ENCODE data around the gene LTBP4.

DNA sequence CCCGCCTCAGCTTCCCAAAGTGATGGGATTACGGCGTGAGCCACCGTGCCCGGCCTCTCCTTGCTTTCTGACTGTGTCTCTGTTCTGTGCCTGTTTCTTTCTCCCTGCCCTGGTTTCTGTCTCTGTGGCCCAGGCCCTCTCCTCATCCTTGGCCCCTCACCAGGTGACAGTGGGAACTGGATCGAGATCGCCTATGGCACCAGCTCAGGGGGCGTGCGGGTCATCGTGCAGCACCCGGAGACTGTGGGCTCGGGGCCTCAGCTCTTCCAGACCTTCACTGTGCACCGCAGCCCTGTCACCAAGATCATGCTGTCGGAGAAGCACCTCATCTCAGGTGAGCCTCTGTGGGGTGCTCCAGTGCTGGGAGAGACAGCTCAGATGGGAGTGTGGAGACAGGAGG lies 14.6 kb upstream of the LTBP4 start:
- no peak for TF ChIP-seq POLR2A (IDR thresholded peaks at IDR 0.05)
- no peak for TF ChIP-seq EP300 (IDR thresholded peaks at IDR 0.05)
- TF ChIP-seq, protein P1, sequence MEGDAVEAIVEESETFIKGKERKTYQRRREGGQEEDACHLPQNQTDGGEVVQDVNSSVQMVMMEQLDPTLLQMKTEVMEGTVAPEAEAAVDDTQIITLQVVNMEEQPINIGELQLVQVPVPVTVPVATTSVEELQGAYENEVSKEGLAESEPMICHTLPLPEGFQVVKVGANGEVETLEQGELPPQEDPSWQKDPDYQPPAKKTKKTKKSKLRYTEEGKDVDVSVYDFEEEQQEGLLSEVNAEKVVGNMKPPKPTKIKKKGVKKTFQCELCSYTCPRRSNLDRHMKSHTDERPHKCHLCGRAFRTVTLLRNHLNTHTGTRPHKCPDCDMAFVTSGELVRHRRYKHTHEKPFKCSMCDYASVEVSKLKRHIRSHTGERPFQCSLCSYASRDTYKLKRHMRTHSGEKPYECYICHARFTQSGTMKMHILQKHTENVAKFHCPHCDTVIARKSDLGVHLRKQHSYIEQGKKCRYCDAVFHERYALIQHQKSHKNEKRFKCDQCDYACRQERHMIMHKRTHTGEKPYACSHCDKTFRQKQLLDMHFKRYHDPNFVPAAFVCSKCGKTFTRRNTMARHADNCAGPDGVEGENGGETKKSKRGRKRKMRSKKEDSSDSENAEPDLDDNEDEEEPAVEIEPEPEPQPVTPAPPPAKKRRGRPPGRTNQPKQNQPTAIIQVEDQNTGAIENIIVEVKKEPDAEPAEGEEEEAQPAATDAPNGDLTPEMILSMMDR (IDR thresholded peaks at IDR 0.05): no peak

Data from tibial nerve (tissue), 4 donors.